Liver (tissue), 9 donors: ENCODE data around the gene ODC1. TPM values are rescaled to one million over a fixed set of nuclear protein-coding genes. Genes with fewer than 3 reads are reported as not detected.
A peak's percentile ranks its signal among the peaks of the same experiment; 100 is the strongest.

Source experiments
- DNase-seq: peaks from one replicate; pipeline ENCODE4 v3.0.0-alpha.2; 2017; ENCODE audit warnings: low spot score
- H3K27ac ChIP-seq, 2 donors: one replicate each; pipeline ENCODE4 v1.7.0; 2013; ENCODE audit warnings: inconsistent platforms in 2 of 2, low read length in 2 of 2, control low read depth in 1 of 2, low read depth in 1 of 2, mild to moderate bottlenecking in 1 of 2
- H3K27me3 ChIP-seq, 4 donors: one replicate each; pipeline versions ENCODE4 v1.6.1 to v1.7.0; 2013; ENCODE audit warnings: low read length in 3 of 4, inconsistent platforms in 1 of 4, mild to moderate bottlenecking in 1 of 4, moderate library complexity in 1 of 4; ENCODE audit not compliant: control insufficient read depth in 4 of 4, insufficient read depth in 4 of 4
- H3K36me3 ChIP-seq, 4 donors: one replicate each; pipeline versions ENCODE4 v1.6.1 to v1.7.0; 2013; ENCODE audit warnings: low read length in 3 of 4, mild to moderate bottlenecking in 3 of 4, low read depth in 1 of 4, moderate library complexity in 1 of 4; ENCODE audit not compliant: control insufficient read depth in 4 of 4, insufficient read depth in 3 of 4
- H3K4me1 ChIP-seq, 4 donors: one replicate each; pipeline versions ENCODE4 v1.6.1 to v1.7.0; 2013; ENCODE audit warnings: low read length in 3 of 4, mild to moderate bottlenecking in 3 of 4, moderate library complexity in 1 of 4; ENCODE audit not compliant: control insufficient read depth in 4 of 4, insufficient read depth in 4 of 4
- H3K4me3 ChIP-seq, 3 donors: one replicate each; pipeline versions ENCODE4 v1.6.1 to v1.7.0; 2013; ENCODE audit warnings: low read length in 3 of 3, control low read depth in 1 of 3, low read depth in 1 of 3, mild to moderate bottlenecking in 1 of 3
- H3K9ac ChIP-seq, 2 donors: one replicate each; pipeline ENCODE4 v1.7.0; 2013; ENCODE audit warnings: low read length in 2 of 2, mild to moderate bottlenecking in 2 of 2, moderate library complexity in 2 of 2, control low read depth in 1 of 2, low read depth in 1 of 2
- H3K9me3 ChIP-seq, 4 donors: one replicate each; pipeline versions ENCODE4 v1.6.1 to v1.7.0; 2013; ENCODE audit warnings: low read length in 3 of 4; ENCODE audit not compliant: control insufficient read depth in 4 of 4
- FOXA1 ChIP-seq: IDR thresholded peaks from 2 replicates; pipeline ENCODE4 v1.6.1; 2016; ENCODE audit warnings: antibody characterized with exemption
- FOXA2 ChIP-seq: IDR thresholded peaks from 2 replicates; pipeline ENCODE4 v1.6.1; 2016; ENCODE audit warnings: antibody characterized with exemption
- GABPA ChIP-seq, 2 donors: IDR thresholded peaks in 1 of 2; conservative IDR thresholded peaks in 1 of 2; 2 replicates each; pipeline ENCODE4 v1.6.1; 2016; ENCODE audit warnings: antibody characterized with exemption in 2 of 2, mild to moderate bottlenecking in 1 of 2, moderate library complexity in 1 of 2
- HNF4A ChIP-seq, 2 donors: conservative IDR thresholded peaks; 2 replicates each; pipeline ENCODE4 v1.6.1; 2016; ENCODE audit warnings: antibody characterized with exemption in 2 of 2, mild to moderate bottlenecking in 2 of 2
- HNF4G ChIP-seq: IDR thresholded peaks from 2 replicates; pipeline ENCODE4 v1.6.1; 2016; ENCODE audit warnings: antibody characterized with exemption
- JUND ChIP-seq, 2 donors: IDR thresholded peaks; 2 replicates each; pipeline ENCODE4 v1.6.1; 2016; ENCODE audit warnings: antibody characterized with exemption in 2 of 2
- MAX ChIP-seq: IDR thresholded peaks from 2 replicates; pipeline ENCODE4 v1.6.1; 2016; ENCODE audit warnings: antibody characterized with exemption
- NR2F2 ChIP-seq: IDR thresholded peaks from 2 replicates; pipeline ENCODE4 v1.6.1; 2016; ENCODE audit warnings: antibody characterized with exemption
- RAD21 ChIP-seq, 2 donors: IDR thresholded peaks; 2 replicates each; pipeline ENCODE4 v1.6.1; 2016; ENCODE audit warnings: antibody characterized with exemption in 2 of 2, mild to moderate bottlenecking in 2 of 2
- REST ChIP-seq: IDR thresholded peaks from 2 replicates; pipeline ENCODE4 v1.6.1; 2016; ENCODE audit warnings: antibody characterized with exemption, mild to moderate bottlenecking
- RXRA ChIP-seq, 2 donors: IDR thresholded peaks; 2 replicates each; pipeline ENCODE4 v1.6.1; 2017 to 2018; ENCODE audit warnings: antibody characterized with exemption in 2 of 2, mild to moderate bottlenecking in 1 of 2
- SP1 ChIP-seq: IDR thresholded peaks from 2 replicates; pipeline ENCODE4 v1.6.1; 2018; ENCODE audit warnings: antibody characterized with exemption, mild to moderate bottlenecking
- ZBTB33 ChIP-seq: IDR thresholded peaks from 2 replicates; pipeline ENCODE4 v1.6.1; 2016; ENCODE audit warnings: antibody characterized with exemption
- WGBS: extraction: QIAGEN DNeasy Blood & Tissue Kit; methylation state at CpG from one replicate; pipeline ENCODE4 v1.1.7; 2013; 5-methylcytosine and 5-hydroxymethylcytosine counted together
- polyA plus RNA-seq, 2 donors: library from polyadenylated mRNA; stranded (reverse) in 1 of 2; unstranded in 1 of 2; fragments of 200-250 nt in 1 of 2; fragments of >200 nt in 1 of 2; fragmentation: Nextera tagmentation in 1 of 2; extraction: Ambion mirVana in 1 of 2; gene quantifications; one replicate each; pipeline versions ENCODE4 v1.2.1 to v1.2.3, GENCODE V29; 2013 to 2015
- total RNA-seq, 2 donors: library from RNA; depleted of rRNA; stranded (reverse); fragments of >200 nt; gene quantifications; one replicate each; pipeline ENCODE4 v1.2.3, GENCODE V29; 2014
- TF ChIP-seq, protein P1 (sequence below): IDR thresholded peaks from 2 replicates; pipeline ENCODE4 v1.6.1; 2016; ENCODE audit warnings: antibody characterized with exemption
- donor health status: healthy.
- donor health status: healthy.
- donor health status: healthy.
- donor health status: healthy.
- donor health status: healthy.

The ODC1 gene
- total and polyA plus RNA-seq, 4 donors = 8.3 to 75.8 (median 48.1) TPM

DNA sequence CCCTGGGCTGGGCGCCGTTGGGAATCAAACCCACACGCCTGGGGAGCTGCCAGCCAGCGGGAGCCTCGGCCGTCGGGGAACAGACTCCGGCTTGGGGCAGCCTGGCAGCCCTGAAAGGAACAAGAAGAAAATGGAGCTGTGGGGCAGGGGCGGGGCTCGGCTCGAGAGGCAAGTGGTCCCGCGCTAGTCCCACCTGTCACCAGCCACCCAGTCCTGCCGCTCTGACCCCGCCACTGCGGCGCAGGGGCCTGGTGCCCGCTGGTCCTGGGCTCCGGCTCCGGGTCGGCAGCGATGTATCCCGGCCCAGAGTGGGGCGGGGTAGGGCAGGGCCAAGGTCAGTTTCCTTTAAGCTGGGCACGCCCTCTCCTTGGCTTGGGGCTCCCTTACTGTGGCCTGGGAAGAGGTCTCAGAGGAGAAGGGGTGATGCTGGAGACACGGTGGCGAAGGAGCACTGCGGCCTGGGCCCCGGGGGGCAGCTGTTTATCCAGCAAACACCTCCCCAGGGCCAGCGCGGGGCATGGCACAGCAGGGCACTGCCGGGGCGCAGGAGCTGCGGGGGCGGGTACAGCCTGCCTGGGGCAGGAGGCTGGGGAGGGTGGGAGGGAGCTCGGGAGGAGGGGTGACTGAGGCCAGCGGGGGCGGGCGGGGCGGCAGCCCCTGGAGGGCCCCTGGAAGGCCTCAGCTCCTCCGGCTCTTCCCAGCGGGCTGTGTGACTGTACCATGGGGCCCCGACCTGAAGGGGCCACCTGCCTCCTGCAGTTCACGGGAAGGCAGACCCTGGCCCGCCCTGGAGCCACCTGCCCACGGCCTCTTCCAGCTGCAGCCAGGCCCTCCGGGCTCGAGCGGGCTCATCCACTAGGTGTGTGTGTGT, 15.6 kb downstream of the ODC1 start:
- peak overlapping the region in 1 of 3 donors; percentile 35 for H3K4me3 ChIP-seq
- H3K9ac ChIP-seq = no peak overlapping the region
- no peaks in the 10 kb centered on the region for H3K27me3 ChIP-seq
- DNase-seq = no peak
- 31% methylated on average over 49 of the region's 49 CpGs for WGBS
- no peak overlapping the region for H3K27ac ChIP-seq
- TF ChIP-seq SP1 (no peak), NR2F2 (no peak), FOXA2 (no peak), RXRA (IDR thresholded peaks at IDR 0.05) (no peak), GABPA (IDR thresholded peaks at IDR 0.05 in 1 of 2, conservative IDR thresholded peaks at IDR 0.05 in 1 of 2) (no peak), HNF4G (no peak), RAD21 (IDR thresholded peaks at IDR 0.05) (no peak), JUND (IDR thresholded peaks at IDR 0.05) (no peak), FOXA1 (no peak), MAX (no peak)
- TF ChIP-seq, protein P1, sequence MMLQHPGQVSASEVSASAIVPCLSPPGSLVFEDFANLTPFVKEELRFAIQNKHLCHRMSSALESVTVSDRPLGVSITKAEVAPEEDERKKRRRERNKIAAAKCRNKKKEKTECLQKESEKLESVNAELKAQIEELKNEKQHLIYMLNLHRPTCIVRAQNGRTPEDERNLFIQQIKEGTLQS = no peak
- peaks cover 0 to 5% (median 0%) of the 10 kb centered on the region in 4 donors for H3K36me3 ChIP-seq
- no peaks in the 10 kb centered on the region for H3K9me3 ChIP-seq
- peaks cover 0 to 3% (median 0%) of the 10 kb centered on the region in 4 donors for H3K4me1 ChIP-seq

GRCh38 chr2:10431797-10432196, 16.3 kb downstream of the ODC1 start:
- Histone ChIP-seq H3K9me3 (no peaks in the 10 kb centered on the region), H3K4me1 (peaks cover 0 to 3% (median 0%) of the 10 kb centered on the region in 4 donors), H3K9ac (no peak overlapping the region), H3K27me3 (no peaks in the 10 kb centered on the region), H3K4me3 (no peak overlapping the region), H3K27ac (no peak overlapping the region), H3K36me3 (peaks cover 0 to 8% (median 2%) of the 10 kb centered on the region in 4 donors)
- TF ChIP-seq FOXA2 (no peak), JUND (IDR thresholded peaks at IDR 0.05) (no peak)
- no peak for DNase-seq
- 61% methylated on average over 16 of the region's 16 CpGs for WGBS

DNA sequence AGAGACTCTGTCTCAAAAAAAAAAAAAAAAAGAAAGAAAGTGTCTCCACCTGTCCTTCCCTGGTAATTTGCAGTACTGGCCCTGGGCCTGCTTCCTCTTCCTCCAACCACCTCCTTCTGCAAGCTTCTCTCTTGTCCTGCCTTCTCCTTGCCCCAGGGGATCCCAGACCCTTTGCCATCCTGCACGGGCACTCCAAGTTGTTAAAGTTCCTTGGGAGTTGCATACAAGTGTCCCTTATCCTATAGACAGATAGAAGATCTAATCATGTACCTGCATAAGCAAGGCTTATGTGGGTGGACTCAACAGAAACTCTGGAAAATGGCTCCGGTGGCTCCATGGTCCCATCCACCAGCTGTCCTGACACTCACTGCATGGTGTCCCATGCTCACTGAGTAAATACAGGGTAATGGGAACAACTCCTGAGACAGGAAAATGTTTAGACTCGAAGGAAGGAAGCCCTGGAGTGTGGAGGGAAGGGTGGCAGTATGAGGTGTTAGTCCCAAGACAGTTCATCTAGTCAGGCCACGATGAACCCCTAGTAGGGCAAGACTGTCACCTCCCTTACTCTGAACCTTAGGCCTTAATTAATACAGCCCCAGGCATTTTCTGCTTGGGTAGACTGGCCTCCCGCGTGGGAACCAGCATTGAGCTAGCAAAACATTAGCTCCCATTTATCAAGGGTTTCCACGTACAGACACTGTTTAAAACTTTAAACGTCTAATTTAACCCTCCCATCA, 17.1 kb downstream of the ODC1 start:
- peaks cover 0 to 16% (median 6%) of the 10 kb centered on the region in 4 donors for H3K36me3 ChIP-seq
- no peak overlapping the region for H3K27ac ChIP-seq
- DNase-seq = no peak
- no peaks in the 10 kb centered on the region for H3K9me3 ChIP-seq
- H3K27me3 ChIP-seq = no peaks in the 10 kb centered on the region
- H3K4me3 ChIP-seq = no peak overlapping the region
- peaks cover 0 to 3% (median 0%) of the 10 kb centered on the region in 4 donors for H3K4me1 ChIP-seq
- WGBS = 84% methylated on average over 8 of the region's 8 CpGs
- no peak overlapping the region for H3K9ac ChIP-seq
- TF ChIP-seq JUND (IDR thresholded peaks at IDR 0.05) = no peak
- TF ChIP-seq REST = no peak
- TF ChIP-seq HNF4A (conservative IDR thresholded peaks at IDR 0.05) = no peak
- no peak for TF ChIP-seq ZBTB33
- TF ChIP-seq FOXA1 = no peak
